H1 (cell line): ENCODE results near the gene COL5A3. TPM values are rescaled to one million over a fixed set of nuclear protein-coding genes. Genes with fewer than 3 reads are reported as not detected.

Experiments used
- TAF7 ChIP-seq: optimal IDR thresholded peaks from 2 replicates; pipeline ENCODE3; 2011; ENCODE audit warnings: low read depth, mild to moderate bottlenecking, inconsistent platforms, low read length, moderate library complexity, borderline replicate concordance
- polyA plus RNA-seq, 7 experiments: library from polyadenylated mRNA; depleted of rRNA in 3 of 7; stranded (reverse) in 5 of 7; unstranded in 2 of 7; fragments of >200 nt in 5 of 7; fragments of 200-250 nt in 2 of 7; gene quantifications; 1 replicate in 5 of 7; 2 replicates in 1 of 7; 4 replicates in 1 of 7; pipeline versions ENCODE4 v1.2.1 to v1.2.3, GENCODE V29; 2011 to 2013; ENCODE audit warnings: missing spikeins in 2 of 7, mixed read lengths in 2 of 7
- total RNA-seq: library from RNA; stranded (reverse); fragmentation: NEBNext Ultra II Directional; extraction: Animal tissue kit (Norgen Biotek cat#: 25700); gene quantifications from 2 replicates; pipeline ENCODE4 v1.2.1, GENCODE V29; 2021

Gene COL5A3
- total and polyA plus RNA-seq, 2 of the 8 experiments (the other 6 are each of a cell fraction or from before 2014, with no cell fraction given) = 0.67 to 0.74 TPM

GRCh38 chr19:10052602-10053360 is 42.5 kb upstream of the COL5A3 start (continued):
- TF ChIP-seq TAF7 = no peak
